Uterus (tissue), 2 donors: ENCODE data around the gene GABRB3.

Source experiments
- CTCF ChIP-seq, 4 experiments: fragments of 200-600 bp in 2 of 4; fragments of 450-650 bp in 2 of 4; sonication (generic) in 2 of 4; IDR thresholded peaks; one replicate each; pipeline ENCODE4 v1.5.1; 2016 to 2019; ENCODE audit warnings: antibody characterized with exemption in 4 of 4, mild to moderate bottlenecking in 2 of 4, moderate library complexity in 1 of 4
- POLR2A ChIP-seq, 2 donors: fragments of 450-650 bp; IDR thresholded peaks; one replicate each; pipeline ENCODE4 v1.6.1; 2016; ENCODE audit warnings: antibody characterized with exemption in 2 of 2, mild to moderate bottlenecking in 1 of 2, moderate library complexity in 1 of 2

GRCh38 chr15:26790118-26790517 is 17.3 kb upstream of the GABRB3 start:
- TF ChIP-seq POLR2A (IDR thresholded peaks at IDR 0.05) (no peak), CTCF (IDR thresholded peaks at IDR 0.05) (no peak)
